GM18867 (cell line): Measurements from ENCODE around the gene CDCA4.
"Not testable (repeated sequence)": the region's sequence is repeated elsewhere in the genome, so short reads cannot be mapped to it uniquely, and the experiment has no call there.

Experiments
- ATAC-seq: cut with Tn5 transposase; IDR thresholded peaks from one replicate; pipeline ENCODE4 v1.9.1; 2021; ENCODE audit warnings: mild to moderate bottlenecking, moderate library complexity; ENCODE audit not compliant: unreplicated experiment

Gene CDCA4

DNA sequence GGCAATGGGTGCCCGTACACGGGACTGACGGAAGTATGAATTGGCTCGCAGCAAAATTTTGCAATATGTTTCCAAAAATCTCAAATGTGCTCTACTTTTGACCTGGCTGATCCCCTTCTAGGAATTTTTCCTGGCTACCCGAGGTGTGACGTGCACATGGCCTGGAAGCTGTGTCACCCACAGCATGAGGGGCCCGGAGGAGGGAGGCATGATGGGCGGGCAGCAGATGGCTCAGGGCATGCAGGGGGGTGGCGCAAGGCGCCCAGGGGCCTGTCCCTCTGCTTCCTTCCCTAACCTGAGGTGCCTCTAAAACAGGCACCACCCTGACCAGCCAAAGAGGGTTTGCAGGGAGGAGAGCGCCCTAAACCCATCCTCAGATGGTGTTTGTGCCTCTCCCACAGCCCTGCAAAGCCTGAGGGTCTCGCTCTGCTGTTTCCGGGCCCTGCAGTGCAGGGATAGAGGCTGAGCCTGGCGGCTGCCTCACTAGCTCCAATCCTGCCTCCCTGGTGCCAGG, 37.7 kb upstream of the CDCA4 start:
- no peak for ATAC-seq

DNA sequence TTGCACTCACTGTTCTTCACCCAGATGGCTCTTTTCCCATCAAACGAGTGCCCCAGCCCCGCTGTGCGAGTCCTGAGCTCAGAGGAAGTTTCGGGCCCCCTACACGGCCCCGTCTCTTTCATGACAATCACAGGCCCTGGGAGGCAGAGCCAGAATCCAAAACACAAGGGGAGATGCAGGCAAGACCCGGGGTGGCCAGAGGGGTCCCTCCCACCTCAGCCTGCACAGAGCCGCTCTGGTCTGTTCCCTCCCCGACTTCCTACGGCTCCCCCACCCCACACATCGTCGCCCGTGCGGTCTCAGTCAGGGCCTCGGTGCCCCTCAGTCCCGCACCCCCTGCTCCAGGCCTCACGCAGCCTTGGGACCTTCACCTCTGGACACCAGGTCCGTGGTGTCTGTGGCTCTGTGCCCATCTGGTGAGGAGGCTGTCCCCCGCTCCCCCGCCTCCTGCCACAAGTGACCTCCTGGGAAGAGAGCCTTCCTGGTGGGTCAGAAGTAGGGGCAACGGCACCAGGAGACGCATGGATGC, 35.5 kb upstream of the CDCA4 start:
- no peak for ATAC-seq

DNA sequence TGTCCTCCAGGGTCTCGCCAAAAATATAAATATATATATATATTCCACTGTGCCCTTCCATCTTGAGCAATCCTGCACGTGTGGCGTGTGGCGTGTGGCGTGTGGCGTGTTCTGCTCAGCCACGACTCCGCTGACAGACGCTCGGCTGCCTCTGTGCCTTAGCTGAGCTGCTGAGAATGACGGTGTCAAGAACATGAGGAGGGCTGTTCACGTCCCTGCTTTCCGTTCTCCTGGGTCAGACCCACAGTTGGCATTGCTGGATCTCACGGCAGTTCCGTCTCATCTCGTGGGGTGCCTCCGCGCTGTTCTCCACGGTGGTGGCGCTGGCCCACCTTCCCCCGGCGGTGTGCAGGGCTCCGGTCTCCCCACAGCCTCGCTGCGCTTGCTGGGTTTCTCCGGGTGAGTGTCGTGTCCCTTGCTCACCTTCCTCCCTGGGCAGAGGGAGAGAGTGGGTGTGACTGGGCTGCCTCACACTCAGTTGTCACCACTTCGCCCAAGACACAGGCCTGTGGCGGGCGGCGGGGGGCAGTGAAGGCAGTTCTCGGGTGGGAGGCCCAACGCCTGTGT, 34.9 kb upstream of the CDCA4 start:
- no peak for ATAC-seq

DNA sequence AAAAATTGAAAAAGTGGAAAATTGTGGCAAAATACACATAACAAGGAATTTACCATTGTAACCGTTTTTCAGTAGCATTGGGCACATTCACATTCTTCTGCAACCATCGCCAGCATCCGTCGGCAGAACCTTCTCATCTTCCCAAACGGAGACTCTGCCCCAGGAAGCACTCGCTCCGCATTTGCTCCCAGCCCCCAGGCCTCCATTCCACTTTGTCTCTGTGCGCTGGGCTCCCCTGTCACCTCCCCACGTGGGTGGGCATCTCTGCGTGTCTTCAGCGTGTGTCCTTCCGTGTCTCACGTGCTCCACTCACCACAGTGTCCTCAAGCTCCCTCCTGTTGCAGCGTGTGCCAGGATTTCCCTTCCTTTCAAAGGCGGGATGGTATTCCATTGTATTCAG, 34.5 kb upstream of the CDCA4 start:
- ATAC-seq = no peak

DNA sequence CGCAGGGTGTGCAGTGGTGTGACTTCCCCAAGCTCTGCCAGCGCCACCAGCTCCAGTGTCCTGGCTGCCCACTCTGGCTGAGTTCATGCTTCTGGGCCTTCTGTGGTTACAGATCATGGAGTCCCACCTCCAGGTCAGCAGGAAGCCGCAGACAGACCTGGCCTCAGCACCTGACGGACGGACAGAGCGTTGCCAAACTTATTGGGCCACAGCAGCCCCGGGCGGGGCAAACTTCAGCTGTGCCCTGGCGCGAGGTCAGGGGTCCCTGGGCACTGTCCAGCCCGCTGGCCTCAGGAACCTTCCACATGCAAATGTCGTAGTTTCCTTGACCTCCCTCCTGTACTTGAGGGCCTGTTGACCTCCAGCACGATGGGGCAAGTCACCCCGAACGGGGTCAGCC, 33.1 kb upstream of the CDCA4 start:
- ATAC-seq = no peak

DNA sequence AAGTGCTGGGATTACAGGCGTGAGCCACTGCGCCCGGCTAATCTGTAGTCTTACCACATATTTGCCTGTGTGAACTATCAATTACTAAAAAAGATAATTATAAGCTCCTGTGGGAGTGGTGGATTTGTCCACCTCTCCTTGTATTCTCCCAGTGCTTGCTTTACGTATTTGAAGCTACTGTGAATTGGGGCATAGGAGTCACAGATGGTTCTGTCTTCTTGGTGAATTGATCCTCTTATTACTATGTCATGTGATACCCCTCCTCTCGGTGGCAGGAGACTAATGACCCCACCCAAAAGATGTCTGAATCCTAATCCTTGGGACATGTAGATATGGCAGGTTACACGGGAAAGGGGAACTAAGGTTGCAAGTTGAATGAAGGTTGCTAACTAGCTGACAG, 32.5 kb upstream of the CDCA4 start:
- ATAC-seq = no peak

DNA sequence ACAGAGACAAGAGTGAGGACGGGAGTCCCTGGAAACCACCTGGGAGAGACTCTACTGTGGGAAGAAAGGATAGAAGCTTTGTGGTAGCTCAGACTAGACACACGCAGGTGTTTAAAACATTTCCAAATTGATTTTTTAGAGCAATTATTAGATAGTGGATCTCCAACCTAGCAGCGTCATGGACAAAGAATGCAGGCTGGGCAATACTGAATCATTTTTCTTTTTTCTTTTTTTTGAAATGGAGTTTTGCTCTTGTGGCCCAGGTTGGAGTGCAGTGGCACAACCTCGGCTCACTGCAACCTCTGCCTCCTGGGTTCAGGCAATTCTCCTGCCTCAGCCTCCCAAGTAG, 31.2 kb upstream of the CDCA4 start:
- ATAC-seq = no peak

DNA sequence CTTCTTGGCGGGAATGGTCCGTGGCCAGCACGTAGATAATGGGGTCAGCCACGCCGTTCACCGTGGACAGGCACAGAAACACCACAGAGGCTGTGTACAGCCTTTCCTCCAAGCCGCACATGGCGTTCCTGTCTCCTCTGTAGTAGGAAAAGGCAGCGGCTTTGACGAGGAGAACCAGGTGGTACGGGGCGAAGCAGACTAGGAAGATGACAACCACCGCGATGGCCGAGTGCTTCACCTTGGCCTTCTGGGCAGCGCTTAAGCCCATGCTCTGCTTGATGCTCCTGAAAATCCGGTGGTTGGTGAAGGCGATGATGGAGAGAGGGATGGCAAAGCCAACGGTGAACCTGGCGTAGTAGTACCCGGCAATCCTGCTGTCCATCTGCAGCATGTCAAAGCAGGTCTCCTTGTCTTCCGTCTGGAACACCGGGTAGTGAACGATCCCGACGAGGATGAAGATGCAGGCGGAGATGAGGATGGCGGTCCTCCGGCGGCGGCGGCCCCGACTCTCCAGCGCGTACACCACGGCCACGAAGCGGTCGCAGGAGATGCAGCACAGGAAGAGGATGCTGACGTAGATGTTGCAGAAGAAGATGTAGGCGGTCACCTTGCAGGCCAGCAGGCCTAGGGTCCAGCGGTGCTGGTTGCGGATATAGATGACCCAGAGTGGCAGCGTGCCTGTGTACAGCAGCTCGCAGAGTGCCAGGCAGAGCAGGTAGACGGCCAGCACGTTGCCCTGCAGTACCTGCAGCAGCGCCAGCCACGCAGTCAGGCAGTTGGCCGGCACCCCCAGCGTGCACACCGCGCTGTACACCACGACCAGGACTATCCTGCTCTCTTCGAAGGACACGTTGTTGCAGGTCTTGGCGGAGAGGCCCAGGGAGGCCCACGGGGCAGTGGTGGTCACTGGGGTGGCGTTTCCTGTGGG, 30.6 kb upstream of the CDCA4 start:
- no peak for ATAC-seq

DNA sequence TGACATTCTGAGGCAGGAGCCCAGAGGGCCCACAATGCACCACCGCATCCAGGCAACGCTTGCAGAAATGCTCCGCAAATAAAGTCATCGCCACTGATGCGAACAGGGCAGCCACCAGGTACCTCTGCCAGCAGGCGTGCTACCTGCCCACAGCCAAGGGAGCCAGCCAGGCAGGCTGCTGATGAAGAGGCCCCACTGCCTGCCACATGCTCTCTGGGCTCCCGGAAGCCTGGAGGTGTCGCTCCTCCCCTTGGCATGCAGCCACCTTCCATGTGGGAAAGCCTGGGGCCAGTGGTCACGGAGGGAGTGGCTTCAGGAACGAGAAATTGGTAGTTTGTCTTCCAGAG, 29.6 kb upstream of the CDCA4 start:
- no peak for ATAC-seq

DNA sequence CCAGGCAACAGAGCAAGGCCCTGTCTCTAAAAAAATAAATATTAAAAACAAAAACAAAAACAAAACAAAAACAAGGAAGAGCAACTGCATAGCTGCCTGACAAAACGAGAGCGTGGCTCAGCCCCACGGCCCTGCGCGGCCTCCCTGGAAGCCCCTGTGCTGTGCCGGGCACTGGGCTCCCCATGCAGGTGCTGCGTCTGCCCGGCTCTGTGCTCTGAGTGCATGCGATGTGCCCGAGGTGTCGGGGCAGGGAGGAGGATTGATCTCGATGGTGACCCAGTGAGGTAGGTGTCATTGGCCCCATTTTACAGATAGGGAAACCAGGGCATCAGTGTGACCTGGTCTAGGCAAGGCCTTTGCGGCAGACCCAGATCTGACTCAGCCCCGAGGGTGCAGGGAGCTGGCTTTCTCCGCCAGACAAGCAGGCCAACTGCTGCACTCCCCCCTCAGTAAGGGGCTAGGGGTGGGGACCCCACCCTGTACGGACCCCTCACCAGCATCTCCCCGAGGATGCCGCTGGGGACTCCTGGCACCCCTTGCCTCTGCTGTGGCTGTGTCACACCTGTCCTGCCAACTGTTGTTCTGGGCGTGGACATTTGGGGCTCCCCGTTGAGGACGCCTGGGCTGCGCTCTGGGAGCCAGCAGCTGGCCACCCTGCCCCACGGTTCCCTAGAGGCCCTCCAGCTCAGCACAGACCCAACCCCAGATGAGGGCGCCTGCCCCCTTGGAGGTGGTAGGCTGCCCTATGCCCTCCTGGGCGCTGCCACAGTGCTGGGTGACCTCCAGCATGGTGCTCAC, 29.1 kb upstream of the CDCA4 start:
- ATAC-seq = no peak

DNA sequence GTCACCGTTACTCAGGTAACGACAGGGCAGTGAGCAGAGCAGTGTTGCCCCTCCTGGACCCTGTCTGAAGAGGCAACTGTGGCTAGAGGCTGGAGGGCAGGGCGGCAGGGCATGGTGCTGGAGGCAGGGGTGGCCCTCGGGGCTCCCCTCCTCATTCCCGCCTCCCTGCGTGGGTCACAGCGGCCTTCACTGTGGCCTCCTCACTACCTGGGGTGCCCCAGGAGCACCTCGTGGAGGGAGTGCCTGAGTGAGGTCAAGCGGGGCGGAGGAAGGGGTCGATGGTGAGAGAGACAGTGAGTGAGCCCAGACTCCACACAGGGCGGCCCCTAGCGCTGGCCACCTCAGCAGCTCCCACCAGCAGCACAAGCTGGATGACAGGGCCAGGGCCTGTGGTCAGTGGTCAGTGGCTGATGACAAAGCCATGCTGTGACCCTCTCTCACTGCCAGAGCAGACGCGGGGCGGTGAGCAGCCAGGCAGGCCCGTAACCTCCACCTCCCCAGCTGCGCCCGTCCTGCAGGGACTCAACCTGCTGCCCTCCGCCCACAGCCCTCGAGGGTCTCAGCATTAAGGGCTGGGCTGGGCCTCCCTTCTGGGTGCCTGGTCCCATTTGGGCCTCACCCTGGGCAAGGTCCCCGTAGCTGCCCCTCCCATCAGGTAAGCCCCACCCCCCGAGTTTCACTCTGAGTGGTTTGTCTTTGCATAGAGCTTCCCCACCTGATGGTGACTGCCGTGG, 26.6 kb upstream of the CDCA4 start:
- no peak for ATAC-seq

DNA sequence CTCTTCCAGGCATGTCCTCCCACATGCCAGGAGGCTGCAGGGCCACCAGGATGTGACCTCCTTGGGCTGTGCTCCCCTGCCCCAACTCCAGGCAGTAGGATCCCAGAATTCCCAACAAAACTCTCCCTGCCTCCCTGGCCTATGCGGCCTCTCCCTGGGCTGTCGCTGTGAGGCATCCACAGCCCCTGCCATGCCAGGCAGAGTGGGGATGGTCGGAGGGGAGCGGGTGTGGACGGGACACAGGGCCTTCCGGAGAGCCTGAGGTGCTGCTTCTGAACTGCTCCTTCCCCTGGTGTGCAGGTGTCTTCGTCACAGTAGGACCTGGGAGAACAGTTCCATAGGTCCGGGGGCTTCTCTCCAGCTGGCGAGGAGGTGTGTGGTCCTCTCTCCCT, 26.0 kb upstream of the CDCA4 start:
- ATAC-seq = no peak

DNA sequence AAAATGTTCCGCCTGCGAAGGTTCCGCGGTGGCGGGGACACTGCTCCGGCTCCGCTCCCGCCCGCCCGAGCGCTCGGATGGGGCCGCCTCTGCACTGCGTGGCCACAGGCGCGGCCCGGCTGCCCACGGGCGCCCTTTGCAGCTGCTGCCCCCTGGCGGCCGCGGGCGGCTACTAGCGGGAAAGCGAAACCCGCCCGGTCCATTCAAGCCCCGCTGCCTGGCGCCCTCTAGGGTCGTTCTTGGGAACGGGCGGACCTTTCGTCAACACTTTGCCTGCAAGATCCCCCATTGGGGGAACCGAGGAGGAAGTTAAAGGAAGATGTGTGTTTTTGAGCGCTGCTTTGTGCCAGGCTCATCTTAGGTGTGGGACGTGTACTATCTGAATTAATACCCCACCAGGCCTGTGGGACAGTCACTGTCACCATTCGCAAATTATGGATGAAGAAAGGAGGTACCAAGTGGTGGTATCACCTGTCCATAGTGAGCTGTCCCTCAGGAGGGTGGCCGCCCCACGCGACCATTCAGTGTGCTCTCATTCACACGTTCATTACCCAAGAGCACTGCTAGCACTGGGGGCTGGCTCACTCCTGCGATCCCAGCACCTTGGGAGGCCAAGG, 24.9 kb upstream of the CDCA4 start:
- ATAC-seq = peak; percentile 60

DNA sequence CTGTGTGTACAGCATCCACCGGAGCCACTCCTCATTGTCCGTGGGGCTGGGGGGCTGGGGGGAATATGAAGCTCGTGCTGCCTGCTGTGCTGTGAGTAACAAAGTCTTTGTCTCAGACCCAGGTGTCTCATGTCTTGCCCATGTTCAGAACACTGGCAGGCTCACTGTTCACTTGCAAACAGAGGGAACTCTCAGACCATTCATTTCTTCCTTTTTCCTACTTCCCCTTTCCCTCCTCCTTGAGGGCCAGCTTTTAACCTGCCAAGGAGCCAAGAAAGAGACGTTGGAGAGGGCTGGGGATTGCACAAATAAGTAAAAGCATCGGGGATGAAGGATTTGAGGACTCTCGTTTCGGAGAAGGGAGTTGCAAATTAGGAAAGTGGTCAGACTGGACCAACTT, 22.8 kb upstream of the CDCA4 start:
- ATAC-seq = no peak

DNA sequence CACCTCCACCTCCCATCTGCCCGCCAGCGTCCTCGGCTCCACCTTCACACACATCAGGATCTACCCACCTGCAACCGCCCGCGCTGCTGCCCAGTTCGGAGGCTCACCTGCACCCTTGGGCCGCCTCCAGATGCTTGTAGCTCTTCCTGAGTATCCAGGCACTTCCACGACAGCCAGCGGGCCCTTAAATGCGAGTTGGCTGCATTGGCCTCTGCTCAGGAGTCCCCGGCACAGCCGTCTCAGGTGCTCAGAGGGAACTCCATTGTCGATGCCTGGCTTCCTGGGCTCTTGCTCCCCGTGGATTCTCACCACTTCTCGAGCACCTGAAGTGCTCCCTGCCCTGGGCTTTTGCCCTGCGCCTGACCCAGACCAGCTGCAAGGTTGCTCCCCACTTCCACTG, 21.9 kb upstream of the CDCA4 start:
- no peak for ATAC-seq

DNA sequence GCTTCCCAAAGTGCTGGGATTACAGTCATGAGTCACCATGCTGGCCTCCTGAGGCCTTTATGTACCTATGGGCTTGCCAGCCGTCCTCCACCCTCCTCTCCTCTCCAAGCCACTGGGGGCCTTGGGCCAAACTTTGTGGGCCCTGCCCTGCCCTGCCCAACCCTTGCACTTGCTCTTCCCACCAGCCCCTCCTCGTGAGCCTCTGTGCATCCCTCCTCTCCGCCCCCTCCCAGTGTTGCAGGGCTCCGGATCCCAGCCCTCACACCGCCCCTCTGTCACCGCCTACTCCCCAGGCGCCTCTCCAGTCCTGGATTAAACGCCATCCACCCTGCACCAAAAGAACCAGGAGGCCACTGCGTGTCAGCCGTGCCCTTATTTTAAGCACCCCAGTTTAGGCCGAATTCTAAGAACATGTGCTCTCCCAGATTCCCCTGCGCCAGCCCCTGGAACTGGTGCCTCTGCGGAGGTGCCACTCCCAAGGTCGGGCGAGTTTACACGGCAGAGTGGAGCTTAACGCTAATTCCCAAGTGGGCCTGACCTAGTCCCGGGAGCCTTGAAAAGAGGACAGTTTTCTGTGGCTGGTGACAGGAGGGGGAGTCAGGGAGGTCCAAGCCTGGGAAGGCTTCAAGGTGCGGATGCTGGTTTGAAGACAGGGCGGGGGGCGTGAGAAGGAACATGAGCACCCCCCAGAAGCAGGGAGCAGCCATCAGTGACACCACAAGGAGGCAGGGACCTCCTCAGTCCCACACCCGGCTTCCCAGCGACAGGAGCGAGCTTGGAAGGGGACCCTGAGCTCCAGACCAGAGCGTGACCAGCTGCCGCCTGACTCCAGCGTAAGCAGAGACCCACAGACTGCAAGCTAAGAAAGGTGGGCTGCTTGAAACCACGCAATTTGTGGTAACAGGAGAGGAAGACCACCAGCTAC, 21.2 kb upstream of the CDCA4 start:
- no peak for ATAC-seq

DNA sequence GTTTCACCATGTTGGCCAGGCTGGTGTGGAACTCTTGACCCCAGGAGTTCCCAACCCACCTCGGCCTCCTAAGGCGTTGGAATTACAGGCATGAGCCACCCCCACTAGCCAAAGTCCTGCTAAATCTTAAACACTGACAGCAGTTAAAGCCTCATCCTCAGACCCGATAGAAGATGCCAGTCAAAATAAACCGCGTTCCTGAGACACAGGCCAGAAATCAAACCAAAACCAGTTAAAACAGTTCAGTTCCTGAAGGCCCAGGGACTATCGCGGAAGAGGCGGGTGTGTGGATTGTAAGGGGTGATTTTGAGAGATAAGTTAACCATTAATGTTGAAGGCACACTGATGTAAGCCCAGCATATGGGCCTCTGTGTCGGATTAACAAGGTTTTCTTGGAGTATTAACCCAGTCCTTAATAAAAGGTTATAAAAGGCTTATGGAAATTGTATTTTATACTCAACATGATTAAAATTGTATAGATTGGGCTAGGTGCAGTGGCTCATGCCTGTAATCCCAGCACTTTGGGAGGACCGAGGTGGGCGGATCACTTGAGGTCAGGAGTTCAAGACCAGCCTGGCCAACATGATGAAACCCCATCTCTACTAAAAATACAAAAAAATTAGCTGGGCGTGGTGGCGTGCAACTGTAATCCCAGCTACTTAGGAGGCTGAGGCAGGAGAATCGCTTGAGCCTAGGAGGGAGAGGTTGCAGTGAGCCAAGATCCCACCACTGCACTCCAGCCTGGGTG, 18.7 kb upstream of the CDCA4 start:
- no peak for ATAC-seq

DNA sequence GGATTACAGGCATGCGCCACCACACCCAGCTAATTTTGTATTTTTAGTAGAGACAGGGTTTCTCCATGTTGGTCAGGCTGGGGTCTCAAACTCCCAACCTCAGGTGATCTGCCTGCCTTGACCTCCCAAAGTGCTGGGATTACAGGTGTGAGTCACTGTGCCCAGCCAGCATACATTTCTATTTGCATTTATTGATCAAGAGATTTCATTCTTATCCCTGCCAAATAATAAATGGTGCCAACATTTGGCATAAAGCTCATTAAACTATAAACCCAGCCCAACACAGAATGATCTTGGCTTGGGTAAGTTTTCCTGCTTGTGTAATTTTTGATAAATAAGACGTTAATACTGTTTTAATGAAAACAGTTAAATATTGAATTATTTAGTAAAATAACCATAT, 14.7 kb upstream of the CDCA4 start:
- not testable (repeated sequence) for ATAC-seq
